Osteoblast (primary cell): ENCODE measurements around the gene DCTN2. TPM values are rescaled to one million over a fixed set of nuclear protein-coding genes. Genes with fewer than 3 reads are reported as not detected.

ENCODE experiments used
- DNase-seq: peaks from one replicate; pipeline ENCODE4 v3.0.0; 2011; ENCODE audit warnings: low spot score, mixed read lengths; ENCODE audit not compliant: insufficient read length; ENCODE audit errors: missing footprints
- H2AFZ ChIP-seq: 2 replicates; pipeline ENCODE4 v1.6.0; 2011; ENCODE audit warnings: mild to moderate bottlenecking, low read length
- H3K27ac ChIP-seq: 2 replicates; pipeline ENCODE4 v1.5.1; 2011; ENCODE audit warnings: mild to moderate bottlenecking, low read depth, low read length, moderate library complexity
- H3K27me3 ChIP-seq: 2 replicates; pipeline ENCODE4 v1.6.0; 2012; ENCODE audit warnings: mild to moderate bottlenecking, control low read depth, inconsistent platforms, low read length, moderate library complexity; ENCODE audit not compliant: insufficient read depth
- H3K36me3 ChIP-seq: 2 replicates; pipeline ENCODE4 v1.5.1; 2011; ENCODE audit warnings: mild to moderate bottlenecking, low read length, control low read depth, moderate library complexity; ENCODE audit not compliant: insufficient read depth
- H3K4me1 ChIP-seq: 2 replicates; pipeline ENCODE4 v1.5.1; 2011; ENCODE audit warnings: mild to moderate bottlenecking, low read length, control low read depth, moderate library complexity; ENCODE audit not compliant: insufficient read depth
- H3K4me2 ChIP-seq: 2 replicates; pipeline ENCODE4 v1.6.0; 2011; ENCODE audit warnings: mild to moderate bottlenecking, low read length; ENCODE audit not compliant: insufficient read depth
- H3K4me3 ChIP-seq: fragments of 200-600 bp; sonication (generic); 3 replicates; pipeline ENCODE4 v1.5.1; 2012; ENCODE audit warnings: mild to moderate bottlenecking, low read length, inconsistent platforms; ENCODE audit not compliant: insufficient read depth
- H3K79me2 ChIP-seq: 2 replicates; pipeline ENCODE4 v1.6.0; 2012; ENCODE audit warnings: mild to moderate bottlenecking, low read length, control low read depth, inconsistent platforms; ENCODE audit not compliant: insufficient read depth
- H3K9me3 ChIP-seq: 2 replicates; pipeline ENCODE4 v1.5.1; 2011; ENCODE audit warnings: low read depth, low read length, control low read depth
- H4K20me1 ChIP-seq: 2 replicates; pipeline ENCODE4 v1.6.0; 2012; ENCODE audit warnings: mild to moderate bottlenecking, low read length, control low read depth; ENCODE audit not compliant: insufficient read depth
- total RNA-seq: library from RNA; depleted of rRNA; stranded (reverse); fragments of >200 nt; gene quantifications from 2 replicates; pipeline ENCODE4 v1.2.3, GENCODE V29; 2012
- TF ChIP-seq, protein P1 (sequence below): IDR thresholded peaks from 2 replicates; pipeline ENCODE4 v1.5.1; 2011; ENCODE audit warnings: mild to moderate bottlenecking, low read depth, low read length, moderate library complexity; ENCODE audit errors: extremely low read depth

The DCTN2 gene
- total RNA-seq, 1 donor: 123 TPM

DNA sequence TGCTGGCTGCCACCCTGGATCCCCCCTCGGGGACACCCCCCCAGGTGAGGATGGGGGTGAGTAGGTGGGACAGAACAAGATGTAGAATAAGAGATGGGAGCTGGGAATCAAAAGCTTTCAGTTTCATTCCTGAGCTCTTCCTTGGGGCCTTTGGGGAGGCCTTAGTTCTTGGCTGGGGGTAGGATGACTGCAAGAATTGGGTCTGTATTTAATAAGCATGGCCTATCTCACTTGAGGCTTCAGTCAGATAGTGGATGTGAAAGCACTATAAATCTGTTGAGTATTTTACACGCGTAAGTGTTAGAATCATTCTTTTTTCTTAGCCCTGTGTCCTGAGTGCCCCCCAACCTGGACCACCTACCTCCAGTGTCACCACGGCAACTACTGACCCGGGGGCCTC is 19.8 kb downstream of the DCTN2 start:
- Histone ChIP-seq H3K4me1 (peaks cover 15% of the 10 kb centered on the region), H3K9me3 (no peaks in the 10 kb centered on the region), H3K27ac (no peak overlapping the region), H3K79me2 (peaks cover 45% of the 10 kb centered on the region), H2AFZ (no peak overlapping the region), H4K20me1 (peaks cover 41% of the 10 kb centered on the region), H3K4me2 (no peak overlapping the region), H3K4me3 (no peak overlapping the region), H3K36me3 (peaks cover 64% of the 10 kb centered on the region), H3K27me3 (no peaks in the 10 kb centered on the region)
- no peak for DNase-seq
- TF ChIP-seq, protein P1, sequence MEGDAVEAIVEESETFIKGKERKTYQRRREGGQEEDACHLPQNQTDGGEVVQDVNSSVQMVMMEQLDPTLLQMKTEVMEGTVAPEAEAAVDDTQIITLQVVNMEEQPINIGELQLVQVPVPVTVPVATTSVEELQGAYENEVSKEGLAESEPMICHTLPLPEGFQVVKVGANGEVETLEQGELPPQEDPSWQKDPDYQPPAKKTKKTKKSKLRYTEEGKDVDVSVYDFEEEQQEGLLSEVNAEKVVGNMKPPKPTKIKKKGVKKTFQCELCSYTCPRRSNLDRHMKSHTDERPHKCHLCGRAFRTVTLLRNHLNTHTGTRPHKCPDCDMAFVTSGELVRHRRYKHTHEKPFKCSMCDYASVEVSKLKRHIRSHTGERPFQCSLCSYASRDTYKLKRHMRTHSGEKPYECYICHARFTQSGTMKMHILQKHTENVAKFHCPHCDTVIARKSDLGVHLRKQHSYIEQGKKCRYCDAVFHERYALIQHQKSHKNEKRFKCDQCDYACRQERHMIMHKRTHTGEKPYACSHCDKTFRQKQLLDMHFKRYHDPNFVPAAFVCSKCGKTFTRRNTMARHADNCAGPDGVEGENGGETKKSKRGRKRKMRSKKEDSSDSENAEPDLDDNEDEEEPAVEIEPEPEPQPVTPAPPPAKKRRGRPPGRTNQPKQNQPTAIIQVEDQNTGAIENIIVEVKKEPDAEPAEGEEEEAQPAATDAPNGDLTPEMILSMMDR: no peak

DNA sequence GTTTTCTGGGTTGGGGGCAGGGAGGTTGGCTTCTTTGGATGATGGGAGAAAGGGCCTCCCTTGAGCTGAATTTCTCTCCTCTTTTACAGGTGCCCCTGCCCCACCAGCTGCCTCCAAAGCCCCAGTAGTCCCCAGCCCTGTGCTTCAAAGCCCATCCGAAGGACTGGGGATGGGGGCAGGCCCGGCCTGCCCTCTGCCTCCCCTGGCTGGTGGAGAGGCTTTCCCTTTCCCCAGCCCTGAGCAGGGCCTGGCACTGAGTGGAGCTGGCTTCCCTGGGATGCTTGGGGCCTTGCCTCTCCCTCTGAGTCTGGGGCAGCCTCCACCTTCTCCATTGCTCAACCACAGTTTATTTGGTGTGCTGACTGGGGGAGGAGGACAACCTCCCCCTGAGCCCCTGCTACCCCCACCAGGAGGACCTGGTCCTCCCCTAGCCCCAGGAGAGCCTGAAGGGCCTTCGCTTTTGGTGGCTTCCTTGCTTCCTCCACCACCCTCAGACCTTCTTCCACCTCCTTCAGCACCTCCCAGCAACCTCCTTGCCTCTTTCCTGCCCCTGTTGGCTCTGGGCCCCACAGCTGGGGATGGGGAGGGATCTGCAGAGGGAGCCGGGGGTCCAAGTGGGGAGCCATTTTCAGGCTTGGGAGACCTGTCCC is 20.4 kb downstream of the DCTN2 start:
- Histone ChIP-seq H3K79me2 (peaks cover 45% of the 10 kb centered on the region), H3K9me3 (no peaks in the 10 kb centered on the region), H3K36me3 (peaks cover 58% of the 10 kb centered on the region), H3K27me3 (no peaks in the 10 kb centered on the region), H2AFZ (no peak overlapping the region), H3K4me1 (peaks cover 21% of the 10 kb centered on the region), H3K4me3 (no peak overlapping the region), H3K27ac (no peak overlapping the region), H3K4me2 (no peak overlapping the region), H4K20me1 (peaks cover 36% of the 10 kb centered on the region)
- DNase-seq: no peak
- TF ChIP-seq, protein P1: no peak

DNA sequence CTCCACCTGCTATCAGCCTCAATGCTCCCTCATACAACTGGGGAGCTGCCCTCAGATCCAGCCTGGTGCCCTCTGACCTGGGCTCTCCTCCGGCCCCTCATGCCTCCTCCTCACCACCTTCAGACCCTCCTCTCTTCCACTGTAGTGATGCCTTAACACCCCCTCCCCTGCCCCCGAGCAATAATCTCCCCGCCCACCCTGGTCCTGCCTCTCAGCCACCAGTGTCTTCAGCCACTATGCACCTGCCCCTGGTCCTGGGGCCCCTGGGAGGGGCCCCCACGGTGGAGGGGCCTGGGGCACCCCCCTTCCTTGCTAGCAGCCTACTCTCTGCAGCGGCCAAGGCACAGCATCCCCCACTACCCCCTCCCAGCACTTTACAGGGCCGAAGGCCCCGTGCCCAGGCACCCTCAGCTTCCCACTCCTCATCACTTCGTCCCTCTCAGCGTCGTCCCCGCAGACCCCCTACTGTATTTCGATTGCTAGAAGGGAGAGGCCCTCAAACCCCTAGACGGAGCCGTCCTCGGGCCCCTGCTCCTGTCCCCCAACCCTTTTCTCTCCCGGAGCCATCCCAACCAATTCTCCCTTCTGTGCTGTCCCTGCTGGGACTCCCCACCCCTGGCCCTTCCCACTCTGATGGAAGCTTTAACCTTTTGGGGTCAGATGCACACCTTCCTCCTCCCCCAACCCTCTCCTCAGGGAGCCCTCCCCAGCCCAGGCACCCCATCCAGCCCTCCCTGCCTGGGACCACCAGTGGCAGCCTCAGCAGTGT is 21.2 kb downstream of the DCTN2 start:
- peaks cover 50% of the 10 kb centered on the region for H3K36me3 ChIP-seq
- peak; percentile 73 for DNase-seq
- no peak overlapping the region for H3K27ac ChIP-seq
- H3K9me3 ChIP-seq: no peaks in the 10 kb centered on the region
- TF ChIP-seq, protein P1: no peak
- H4K20me1 ChIP-seq: peaks cover 36% of the 10 kb centered on the region
- peaks cover 29% of the 10 kb centered on the region for H3K4me1 ChIP-seq
- peaks cover 45% of the 10 kb centered on the region for H3K79me2 ChIP-seq
- H2AFZ ChIP-seq: no peak overlapping the region
- H3K27me3 ChIP-seq: no peaks in the 10 kb centered on the region
- no peak overlapping the region for H3K4me3 ChIP-seq
- no peak overlapping the region for H3K4me2 ChIP-seq
